Endothelial cell (in vitro differentiated cells): Measurements from ENCODE around the gene ITPRIPL2. TPM values are rescaled to one million over a fixed set of nuclear protein-coding genes. Genes with fewer than 3 reads are reported as not detected.

ENCODE experiments used
- DNase-seq: peaks from one replicate; pipeline ENCODE4 v3.0.0; 2021; ENCODE audit warnings: low spot score
- H3K27ac Mint-ChIP-seq: one replicate; pipeline ENCODE4 v1.8.0; 2021; ENCODE audit warnings: mixed read lengths, inconsistent platforms; ENCODE audit not compliant: unreplicated experiment
- H3K27me3 Mint-ChIP-seq: one replicate; pipeline ENCODE4 v1.8.0; 2021; ENCODE audit warnings: mild to moderate bottlenecking, moderate library complexity, mixed read lengths, inconsistent platforms; ENCODE audit not compliant: unreplicated experiment
- H3K36me3 Mint-ChIP-seq: one replicate; pipeline ENCODE4 v1.8.0; 2021; ENCODE audit warnings: mild to moderate bottlenecking, low read depth, mixed read lengths, inconsistent platforms; ENCODE audit not compliant: unreplicated experiment
- H3K4me1 Mint-ChIP-seq: one replicate; pipeline ENCODE4 v1.8.0; 2021; ENCODE audit warnings: mild to moderate bottlenecking, mixed read lengths, inconsistent platforms; ENCODE audit not compliant: unreplicated experiment
- H3K4me3 Mint-ChIP-seq: one replicate; pipeline ENCODE4 v1.8.0; 2021; ENCODE audit warnings: mild to moderate bottlenecking, mixed read lengths, inconsistent platforms; ENCODE audit not compliant: unreplicated experiment
- H3K9me3 Mint-ChIP-seq: one replicate; pipeline ENCODE4 v1.8.0; 2021; ENCODE audit warnings: mixed read lengths, inconsistent platforms; ENCODE audit not compliant: unreplicated experiment
- CTCF ChIP-seq: fragments of 200-600 bp; sonication (generic); IDR thresholded peaks from one replicate; pipeline ENCODE4 v1.5.0; 2021; ENCODE audit warnings: antibody characterized with exemption; ENCODE audit not compliant: unreplicated experiment
- total RNA-seq: library from RNA; stranded (reverse); fragmentation: NEBNext Ultra II Directional; extraction: Animal tissue kit (Norgen Biotek cat#: 25700); gene quantifications from one replicate; pipeline ENCODE4 v1.2.1, GENCODE V29; 2021; ENCODE audit not compliant: unreplicated experiment

Gene ITPRIPL2
- total RNA-seq, 1 donor from 2014 or later, result 65.1 TPM

DNA sequence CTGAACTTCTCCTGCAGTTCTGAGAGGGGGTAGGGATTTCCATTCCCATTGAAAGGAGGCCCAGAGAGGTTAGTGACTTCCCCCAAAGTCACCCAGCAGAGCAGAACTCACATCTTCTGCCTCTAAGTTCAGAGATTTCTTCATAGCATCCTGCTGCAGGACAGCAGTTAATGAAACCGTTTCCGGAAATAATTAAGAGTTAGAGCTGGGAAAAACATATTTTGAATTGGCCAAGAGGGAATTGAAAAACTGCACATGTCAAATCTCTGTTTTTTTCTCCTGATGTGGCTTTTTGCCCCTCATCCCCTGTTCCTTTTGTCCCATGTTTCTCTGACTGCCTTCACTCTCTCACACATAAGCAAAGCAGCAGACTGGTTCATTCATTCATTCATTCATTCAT, 26.6 kb downstream of the ITPRIPL2 start:
- Mint-ChIP-seq H3K36me3 (no peaks in the 10 kb centered on the region), H3K9me3 (no peaks in the 10 kb centered on the region), H3K27ac (no peak overlapping the region), H3K4me1 (peaks cover 32% of the 10 kb centered on the region), H3K4me3 (no peak overlapping the region), H3K27me3 (no peaks in the 10 kb centered on the region)
- TF ChIP-seq CTCF, result no peak
- DNase-seq, result no peak

GRCh38 chr16:19142939-19143598, 29.3 kb downstream of the ITPRIPL2 start:
- no peaks in the 10 kb centered on the region for H3K9me3 Mint-ChIP-seq
- no peaks in the 10 kb centered on the region for H3K36me3 Mint-ChIP-seq
- H3K4me3 Mint-ChIP-seq, result no peak overlapping the region
- no peak overlapping the region for H3K27ac Mint-ChIP-seq
- H3K27me3 Mint-ChIP-seq, result no peaks in the 10 kb centered on the region
- TF ChIP-seq CTCF, result no peak
- no peak for DNase-seq
- H3K4me1 Mint-ChIP-seq, result peaks cover 9% of the 10 kb centered on the region

DNA sequence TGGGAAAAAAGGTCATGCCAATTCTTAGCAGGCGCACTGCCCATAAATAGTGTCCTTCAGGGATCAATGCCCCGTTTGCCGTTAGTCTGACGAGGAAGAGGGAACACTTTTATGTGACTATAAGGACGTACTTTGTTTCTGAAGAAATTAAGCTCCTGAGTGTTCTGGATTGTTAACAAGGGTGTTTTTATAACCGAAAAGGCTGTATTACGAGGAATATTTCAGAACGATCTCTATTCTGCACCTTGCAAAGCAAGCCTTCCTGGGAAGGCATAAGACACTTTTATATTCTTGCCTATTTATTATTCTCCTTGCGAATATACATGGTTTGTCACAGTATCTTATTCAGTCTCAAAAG, 29.8 kb downstream of the ITPRIPL2 start:
- no peak for DNase-seq
- no peaks in the 10 kb centered on the region for H3K9me3 Mint-ChIP-seq
- TF ChIP-seq CTCF, result no peak
- H3K27ac Mint-ChIP-seq, result no peak overlapping the region
- no peaks in the 10 kb centered on the region for H3K36me3 Mint-ChIP-seq
- peaks cover 7% of the 10 kb centered on the region for H3K4me1 Mint-ChIP-seq
- H3K27me3 Mint-ChIP-seq, result no peaks in the 10 kb centered on the region
- H3K4me3 Mint-ChIP-seq, result no peak overlapping the region

GRCh38 chr16:19145010-19145409, 31.2 kb downstream of the ITPRIPL2 start:
- DNase-seq, result no peak
- Mint-ChIP-seq H3K36me3 (no peaks in the 10 kb centered on the region), H3K4me1 (peaks cover 1% of the 10 kb centered on the region), H3K27ac (no peak overlapping the region), H3K9me3 (no peaks in the 10 kb centered on the region), H3K27me3 (peaks cover 1% of the 10 kb centered on the region), H3K4me3 (no peak overlapping the region)
- TF ChIP-seq CTCF, result no peak

DNA sequence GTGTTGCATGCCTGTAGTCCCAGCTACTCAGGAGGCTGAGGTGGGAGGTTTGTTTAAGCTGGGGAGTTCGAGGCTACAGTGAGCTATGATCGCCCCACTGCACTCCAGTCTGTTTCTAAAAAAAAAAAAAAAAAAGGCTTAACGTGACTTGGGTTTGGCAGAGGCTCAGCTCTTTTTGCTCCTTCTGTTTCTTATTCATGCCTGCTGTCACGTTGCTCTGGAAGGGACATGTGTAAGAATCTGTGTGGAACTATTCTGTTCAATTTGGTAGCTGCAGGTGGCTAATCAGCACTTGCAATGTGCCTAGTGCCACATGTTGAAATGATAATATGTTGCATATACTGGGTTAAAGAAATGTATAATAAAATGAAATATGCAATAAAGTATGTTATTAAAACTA, 33.4 kb downstream of the ITPRIPL2 start:
- TF ChIP-seq CTCF, result no peak
- Mint-ChIP-seq H3K4me1 (peaks cover 6% of the 10 kb centered on the region), H3K27ac (no peak overlapping the region), H3K9me3 (no peaks in the 10 kb centered on the region), H3K36me3 (no peaks in the 10 kb centered on the region), H3K27me3 (peaks cover 1% of the 10 kb centered on the region), H3K4me3 (no peak overlapping the region)
- DNase-seq, result no peak
